Measurements from ENCODE around the gene COX5A.

COX5A gene

DNA sequence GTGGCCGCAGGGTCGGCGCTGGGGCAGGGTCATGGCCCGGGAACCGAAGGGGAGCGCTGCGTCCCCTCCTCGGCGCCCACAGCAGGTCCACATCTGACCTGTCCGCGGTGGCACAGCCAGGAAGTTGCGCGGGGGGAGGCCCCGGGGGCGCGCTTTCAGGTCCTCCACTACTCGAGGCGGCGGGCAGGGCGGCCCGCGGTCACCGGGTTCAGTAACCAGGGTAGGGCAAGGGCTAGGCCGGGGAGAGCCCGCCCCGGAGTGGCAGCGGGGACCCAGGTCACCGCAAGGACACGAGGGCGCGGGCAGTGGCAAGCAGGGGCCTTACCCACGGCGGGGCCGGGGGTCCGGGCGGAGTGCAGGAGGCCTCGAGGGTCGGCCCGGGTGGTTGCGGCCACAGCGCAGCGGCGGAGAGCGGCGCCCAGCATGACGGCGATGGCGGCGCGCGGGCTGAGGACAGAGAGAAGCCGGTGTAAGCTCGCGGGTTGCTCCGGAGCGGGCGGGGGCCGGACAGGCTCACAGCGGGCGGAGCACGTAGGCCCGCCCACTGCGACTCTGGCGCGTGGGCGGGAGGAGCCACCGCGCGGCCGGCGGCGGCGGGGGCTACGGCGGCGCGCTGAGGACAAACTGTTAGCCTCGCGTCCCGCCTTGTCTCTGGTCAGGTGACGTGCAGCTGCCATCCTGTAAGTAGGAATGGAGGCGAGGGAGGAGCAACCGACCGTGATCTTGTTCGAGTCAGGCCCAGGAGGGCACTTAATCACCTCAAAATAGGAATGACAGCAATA is at the start of gene COX5A:
TSS of gene COX5A (minus strand) at position 484 of the 782 bp plus-strand sequence. CDS start at position 425, 59 bp downstream.
- DNase-seq = peak; percentile 98

DNA sequence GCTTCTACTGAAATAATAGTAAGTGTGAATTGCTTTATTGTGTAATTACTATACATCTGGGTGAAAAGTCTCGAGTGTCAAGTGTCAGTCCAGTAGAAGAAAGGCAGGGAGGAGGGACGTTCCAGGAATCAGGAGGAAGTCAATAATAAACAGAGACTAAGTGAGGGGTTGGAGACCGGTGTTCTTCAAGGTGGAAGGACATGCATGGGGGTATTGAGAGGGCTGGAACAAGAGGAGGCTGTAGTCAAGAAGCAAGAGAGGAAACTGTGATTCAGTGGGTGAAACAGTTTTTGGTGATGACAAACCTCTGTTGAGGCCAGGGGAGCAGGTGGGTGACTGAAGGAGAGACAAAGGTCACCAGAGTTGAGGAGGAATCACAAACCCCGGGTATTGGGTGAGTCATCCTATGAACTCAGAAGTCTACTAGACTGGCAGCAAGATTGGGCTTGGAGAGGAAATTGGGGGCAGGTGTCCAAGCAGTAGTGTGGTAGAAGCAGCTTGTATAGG is 45.9 kb upstream of the COX5A start:
- no peak for DNase-seq

DNA sequence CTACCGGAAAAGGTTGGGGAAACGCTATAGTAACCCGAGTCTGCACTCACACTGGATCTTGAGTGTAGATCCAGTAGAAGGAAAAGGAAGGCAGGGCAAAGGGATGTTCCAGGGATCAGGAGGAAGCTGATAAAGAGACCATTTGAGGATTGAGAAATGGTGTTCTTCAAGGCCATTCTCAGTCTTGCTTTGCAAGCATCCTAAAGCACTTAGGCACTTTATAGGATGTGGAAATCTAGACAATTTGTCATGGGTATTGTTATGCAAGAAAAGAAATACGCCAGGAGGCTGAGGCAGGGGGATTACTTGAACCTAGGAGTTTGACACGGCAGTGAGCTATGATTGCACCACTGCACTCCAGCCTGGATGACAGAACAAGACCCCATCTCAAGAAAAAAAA is 44.3 kb upstream of the COX5A start:
- DNase-seq = no peak

DNA sequence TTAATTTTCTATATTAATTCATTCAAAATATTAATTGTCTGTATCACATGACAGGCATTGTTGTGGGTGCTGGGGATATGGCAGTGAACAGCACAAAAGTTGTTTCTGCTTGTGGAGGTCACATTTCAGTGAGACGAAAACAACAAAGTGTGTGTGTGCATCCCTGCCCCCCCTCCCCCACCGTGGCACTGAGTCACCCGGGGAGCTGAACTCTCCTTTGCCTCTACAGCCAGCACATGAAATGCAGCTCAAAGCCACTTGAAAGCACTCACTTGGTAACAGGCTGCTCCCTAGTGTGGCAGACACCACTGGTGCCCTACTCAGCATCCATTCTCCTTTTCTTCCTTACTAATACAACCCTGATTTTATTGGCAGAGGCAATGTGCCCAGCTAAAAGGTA is 40.6 kb upstream of the COX5A start:
- DNase-seq = no peak

DNA sequence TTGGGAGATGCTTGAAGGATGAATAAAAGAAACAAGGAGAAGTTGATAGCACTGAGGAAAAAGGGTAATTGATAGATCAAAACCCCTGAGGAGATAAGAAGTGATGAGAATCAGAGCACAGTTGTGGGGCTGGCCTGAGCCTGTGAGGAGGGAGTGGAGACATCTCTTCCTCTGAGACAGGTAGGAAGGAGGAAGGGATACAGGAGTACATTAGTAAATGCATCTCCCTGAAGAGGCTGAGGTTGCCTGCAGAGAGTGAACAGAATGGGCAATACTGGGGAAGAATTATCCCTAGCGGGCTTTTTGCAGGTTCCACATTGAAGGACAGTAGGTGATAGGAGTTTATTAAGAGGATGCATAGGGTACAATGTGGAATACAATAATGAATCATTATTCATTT is 40.2 kb upstream of the COX5A start:
- DNase-seq = no peak

DNA sequence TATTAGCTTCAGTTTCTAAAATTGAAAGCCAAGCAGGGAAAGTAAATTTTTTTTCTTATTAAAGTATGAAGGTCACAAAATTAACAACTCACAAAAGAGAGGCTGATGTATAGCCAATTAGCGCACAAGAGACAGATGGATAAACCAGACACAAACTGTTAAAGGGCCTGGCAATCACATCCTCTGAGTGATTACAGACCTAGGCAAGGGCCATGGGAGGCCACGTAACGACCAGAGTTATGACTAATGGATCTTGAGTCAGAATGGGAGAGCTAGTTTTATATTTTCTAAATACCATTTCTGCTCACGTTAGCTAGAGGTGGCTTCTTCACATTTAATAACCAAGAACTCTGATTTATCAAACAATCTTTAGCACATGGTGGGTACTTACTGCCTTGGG is 39.7 kb upstream of the COX5A start:
- DNase-seq = no peak

DNA sequence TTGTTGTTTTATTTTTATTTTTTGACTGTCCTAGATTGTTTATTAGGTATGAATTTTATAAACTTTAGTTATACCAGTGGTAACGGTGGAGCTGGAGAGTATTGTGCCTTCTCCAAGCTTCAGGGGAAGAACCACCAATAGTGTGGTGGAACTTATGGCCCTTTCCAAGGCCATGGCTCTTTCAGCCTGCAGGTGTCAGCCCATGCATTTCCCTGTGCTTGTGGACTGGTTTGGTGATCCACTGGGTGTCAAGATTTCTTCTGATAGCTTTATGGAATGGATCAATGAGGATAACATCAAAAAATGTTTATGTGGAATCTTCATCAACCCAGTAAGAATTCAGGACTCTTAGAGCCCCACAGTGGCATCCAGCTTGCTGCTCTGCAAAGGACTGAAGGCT is 38.3 kb upstream of the COX5A start:
- DNase-seq = no peak

DNA sequence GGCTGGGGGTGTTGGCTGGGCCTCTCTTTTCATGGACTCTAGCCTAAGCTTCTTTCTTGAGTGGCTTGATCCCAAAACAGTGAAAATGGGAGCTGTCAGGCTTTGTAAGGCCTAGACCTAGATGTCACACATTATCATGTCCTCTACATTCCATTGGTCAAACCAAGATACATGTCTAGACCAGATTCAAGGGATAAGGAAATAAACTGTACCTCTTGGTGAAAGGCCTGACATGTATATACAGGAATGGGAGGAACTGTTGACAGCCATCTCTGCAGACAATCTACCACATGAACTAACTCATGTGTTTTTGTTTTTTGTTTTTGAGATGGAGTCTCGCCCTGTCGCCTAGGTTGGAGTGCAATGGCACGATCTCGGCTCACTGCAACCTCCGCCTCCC is 29.8 kb upstream of the COX5A start:
- no peak for DNase-seq

DNA sequence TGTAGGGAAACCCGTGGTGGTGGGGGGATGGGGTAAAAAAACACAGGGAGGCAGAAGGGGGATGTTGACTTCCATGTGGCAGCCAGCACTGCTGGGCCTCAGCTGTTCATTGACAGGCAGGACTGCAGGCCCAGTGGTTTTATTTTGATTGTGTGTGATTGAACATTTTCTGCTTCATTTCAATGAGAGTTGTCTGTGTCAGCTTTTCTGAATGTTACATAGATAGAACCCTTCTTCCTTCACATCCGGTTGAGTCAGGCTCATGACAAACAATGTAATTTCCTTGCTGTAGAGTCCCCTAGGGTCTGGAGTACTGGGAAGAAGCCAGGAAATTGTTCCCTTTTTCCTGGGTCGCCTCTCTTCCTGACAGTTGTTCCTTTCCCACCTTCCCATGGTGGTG is 26.9 kb upstream of the COX5A start:
- DNase-seq = no peak

DNA sequence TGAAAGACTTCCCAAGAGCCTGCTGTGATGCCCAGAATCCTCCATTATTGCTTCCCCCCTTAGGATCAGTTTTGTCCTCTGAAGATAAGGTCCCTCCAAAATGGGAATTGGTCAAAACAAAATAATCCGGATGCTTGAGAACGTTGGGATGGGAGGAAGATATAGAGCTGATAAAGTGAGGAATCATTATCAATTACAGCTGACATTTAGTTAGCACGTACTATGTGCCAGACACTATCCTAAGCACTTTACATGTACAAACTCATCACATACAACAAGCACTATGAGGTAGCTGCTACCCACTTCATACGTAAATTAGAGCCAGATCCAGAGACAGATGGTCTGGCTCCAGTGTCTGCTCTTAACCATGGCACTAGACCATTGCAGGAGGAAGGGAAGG is 25.3 kb upstream of the COX5A start:
- no peak for DNase-seq

DNA sequence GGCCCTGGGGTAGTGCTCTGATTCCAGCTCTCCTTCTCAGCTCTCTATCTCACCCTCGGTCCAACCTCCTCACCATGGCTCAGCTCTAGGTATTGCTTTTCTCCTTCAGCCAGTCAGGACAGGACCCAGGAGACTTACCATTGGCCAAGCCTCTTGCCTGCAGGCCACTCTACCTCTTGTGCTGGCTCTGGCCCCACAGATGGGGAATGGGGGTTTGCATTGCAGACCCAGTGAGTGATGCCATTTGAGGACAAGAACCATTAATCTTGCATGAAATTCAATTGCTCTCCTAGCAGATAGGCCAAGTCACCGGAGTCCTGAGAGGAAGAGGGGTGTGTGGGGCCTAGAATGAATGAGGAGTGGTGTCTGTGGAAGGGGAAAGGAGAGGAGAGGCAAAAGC is 24.8 kb upstream of the COX5A start:
- no peak for DNase-seq

DNA sequence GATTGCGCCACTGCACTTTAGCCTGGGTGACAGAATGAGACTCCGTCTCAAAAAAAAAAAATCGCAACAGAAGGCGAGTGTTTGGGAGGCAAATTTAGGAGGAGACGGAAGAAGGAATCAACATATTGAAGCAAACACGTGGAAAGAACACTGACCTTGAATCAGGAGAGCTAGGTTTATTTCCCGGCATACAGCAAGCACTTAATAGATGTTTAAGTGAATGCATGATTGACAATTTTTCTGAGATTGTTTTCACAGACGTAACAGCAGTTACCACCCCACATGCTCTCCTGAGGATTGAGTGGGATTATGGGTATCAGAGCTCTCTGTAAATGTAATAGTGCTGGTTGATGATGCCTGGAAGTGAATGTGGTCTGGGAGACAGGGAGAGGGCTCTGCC is 24.3 kb upstream of the COX5A start:
- DNase-seq = no peak

DNA sequence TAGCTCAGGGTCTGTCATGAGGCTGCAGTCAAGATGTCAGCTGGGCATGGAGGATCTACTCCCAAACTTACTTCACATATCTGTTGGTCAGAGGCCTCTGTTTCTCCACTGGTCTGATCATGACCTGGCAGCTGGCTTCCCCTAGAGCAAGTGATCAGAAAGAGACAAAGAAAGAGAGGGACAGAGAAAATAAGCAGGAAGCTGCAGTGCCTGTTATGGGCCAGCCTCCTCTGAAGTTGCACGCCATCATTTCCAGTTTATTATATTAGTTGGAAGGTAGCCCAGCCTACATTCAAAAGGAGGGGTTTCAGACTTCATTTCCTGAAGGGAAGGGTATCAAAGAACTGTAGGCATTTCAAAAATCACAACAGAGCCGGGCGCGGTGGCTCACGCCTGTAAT is 23.7 kb upstream of the COX5A start:
- DNase-seq = no peak

DNA sequence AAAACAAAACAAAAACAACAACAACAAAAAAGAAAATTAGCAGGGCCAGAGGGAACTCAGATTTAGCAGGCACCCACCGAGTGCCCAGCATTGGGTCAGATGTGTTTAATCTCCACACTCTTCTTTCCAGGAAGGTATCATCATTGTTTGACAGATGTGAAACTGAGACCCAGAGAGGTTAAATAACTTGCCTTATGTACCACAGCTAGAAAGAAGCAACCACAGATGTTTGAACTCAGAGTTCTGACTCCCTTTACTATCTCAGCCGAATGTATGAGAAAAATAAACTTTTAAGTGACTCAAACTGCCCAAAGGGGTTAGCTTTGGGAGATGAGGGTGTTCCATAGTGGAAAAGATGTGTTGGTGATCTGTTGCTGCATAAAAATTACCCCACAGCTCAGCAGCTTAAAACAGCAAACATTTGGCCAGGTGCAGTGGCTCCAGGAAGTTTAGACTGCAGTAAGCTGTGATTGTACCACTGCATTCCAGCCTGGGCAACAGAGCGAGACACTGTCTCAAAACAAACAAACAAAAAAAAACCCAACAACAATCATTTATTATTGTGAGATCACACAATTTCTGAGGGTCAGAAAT is 23.2 kb upstream of the COX5A start:
- DNase-seq = no peak

DNA sequence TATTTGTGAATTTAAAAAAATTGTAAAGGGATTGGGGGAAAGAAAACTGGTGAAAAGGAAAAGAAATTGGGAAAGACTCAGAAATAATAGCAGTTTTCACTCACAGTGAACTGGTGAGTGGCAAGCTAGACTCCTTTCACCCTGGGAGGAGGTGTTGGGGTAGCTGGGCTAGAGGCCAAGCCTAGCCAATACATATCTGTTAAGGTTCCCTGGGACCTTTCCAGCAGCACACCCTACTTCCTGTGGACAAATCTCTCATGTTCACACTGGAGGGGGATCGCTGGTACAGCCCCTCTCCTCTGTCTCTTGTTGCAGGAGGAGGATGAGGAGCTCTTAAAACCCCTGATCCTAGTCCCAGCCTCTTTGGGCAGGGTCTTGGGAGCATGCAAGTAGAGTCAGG is 22.4 kb upstream of the COX5A start:
- DNase-seq = no peak

DNA sequence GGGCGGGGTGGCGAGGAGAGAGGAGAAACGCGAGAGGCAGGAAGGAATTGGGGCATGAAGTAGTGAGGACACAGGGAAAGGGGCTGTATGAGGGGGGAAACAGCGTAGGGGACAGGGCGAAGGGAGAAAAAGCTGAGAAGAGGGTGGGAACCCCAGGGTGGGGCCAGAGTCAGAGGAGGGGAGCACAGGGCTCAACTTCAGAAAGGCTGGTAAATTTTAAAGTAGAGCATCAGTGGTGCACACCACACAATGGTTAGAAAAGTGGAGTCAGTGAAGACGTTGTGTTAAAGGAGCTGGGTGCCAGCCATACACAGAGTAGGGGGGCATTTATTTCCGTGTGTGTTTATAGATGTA is 21.7 kb upstream of the COX5A start:
- no peak for DNase-seq

DNA sequence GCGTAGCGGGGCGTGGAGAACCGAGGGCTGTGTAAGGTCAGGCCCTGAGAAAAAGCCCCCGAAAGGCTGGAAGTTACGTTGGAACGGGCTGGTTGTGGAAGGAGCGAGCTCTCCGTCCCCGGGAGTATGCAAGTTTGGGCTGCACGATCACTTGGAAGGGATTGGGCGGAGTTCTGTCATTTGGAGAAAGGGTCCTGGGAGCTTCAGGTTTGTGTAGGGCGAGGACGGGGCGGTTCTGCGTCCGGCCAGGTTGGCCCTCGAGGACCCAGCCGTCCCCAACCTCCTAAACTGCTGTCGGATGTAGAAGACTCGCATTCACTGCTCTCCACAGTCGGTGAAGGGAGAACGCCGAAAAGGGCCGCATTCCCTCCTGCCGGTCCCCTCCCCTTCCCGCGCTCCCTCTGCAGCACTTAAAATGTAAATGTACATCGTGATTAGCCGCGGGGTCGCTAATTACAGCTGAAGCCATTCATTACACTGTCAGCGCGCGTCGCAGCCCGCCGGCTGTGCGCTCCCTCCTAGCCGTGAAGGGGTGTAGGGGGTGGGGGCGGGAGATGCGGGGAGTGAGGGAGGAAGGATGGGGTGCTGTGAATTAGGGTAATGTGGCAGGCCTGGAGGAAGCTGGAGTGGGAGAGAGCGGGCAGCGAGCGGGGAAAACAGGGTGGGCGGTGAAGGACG is 21.2 kb upstream of the COX5A start:
- DNase-seq = no peak

DNA sequence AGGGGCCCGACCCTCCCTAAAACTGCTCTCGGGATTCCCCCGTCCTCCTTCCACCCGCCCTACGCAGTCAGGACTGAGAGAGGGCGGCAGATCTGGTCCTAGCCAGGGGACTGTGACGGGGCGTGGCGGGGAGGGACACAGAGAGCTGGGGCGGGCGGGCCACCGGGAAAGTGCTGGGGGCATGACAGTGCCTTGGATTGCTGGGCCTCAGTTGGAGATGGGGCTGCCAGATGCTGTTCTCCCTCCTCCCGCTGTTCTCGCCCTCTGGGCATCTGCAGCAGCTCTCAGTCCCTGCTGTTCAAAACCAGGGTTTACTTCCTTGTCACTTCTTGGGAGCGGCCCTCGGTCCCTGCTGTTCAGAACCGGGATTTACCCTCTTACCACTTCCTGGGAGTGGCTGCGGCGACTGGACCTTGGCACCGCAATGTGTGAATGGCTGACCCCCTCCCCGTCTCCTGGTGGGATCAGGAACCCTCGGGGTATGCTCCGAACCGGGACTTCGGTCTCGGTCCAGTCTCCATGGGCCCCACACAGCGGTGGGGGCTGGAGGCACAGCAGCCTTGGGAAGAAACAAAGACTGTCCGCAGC is 20.5 kb upstream of the COX5A start:
- DNase-seq = peak; percentile 40

DNA sequence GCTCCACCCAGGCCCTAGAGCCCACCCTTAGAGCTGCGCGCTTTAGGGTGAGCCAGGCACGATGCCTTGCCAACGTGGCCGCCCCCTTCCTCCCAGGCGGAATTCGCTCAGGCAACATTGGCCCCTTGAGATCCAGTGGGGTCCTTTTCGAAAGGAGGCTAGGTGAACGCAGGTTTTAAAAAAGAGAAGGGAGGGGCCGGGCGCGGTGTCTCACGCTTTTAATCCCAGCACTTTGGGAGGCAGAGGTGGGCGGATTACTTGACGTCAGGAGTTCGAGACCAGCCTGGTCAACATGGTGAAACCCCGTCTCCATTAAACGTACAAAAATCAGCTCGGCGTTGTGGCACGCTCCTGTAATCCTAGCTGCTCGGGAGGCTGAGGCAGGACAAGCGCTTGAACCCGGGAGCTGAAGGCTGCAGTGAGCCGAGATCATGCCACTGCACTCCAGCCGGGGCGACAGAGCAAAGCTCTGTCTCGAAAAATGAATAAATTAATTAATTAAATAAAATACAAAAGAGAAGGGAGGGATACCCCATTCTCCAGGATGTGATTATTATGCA is 19.7 kb upstream of the COX5A start:
- DNase-seq = no peak

DNA sequence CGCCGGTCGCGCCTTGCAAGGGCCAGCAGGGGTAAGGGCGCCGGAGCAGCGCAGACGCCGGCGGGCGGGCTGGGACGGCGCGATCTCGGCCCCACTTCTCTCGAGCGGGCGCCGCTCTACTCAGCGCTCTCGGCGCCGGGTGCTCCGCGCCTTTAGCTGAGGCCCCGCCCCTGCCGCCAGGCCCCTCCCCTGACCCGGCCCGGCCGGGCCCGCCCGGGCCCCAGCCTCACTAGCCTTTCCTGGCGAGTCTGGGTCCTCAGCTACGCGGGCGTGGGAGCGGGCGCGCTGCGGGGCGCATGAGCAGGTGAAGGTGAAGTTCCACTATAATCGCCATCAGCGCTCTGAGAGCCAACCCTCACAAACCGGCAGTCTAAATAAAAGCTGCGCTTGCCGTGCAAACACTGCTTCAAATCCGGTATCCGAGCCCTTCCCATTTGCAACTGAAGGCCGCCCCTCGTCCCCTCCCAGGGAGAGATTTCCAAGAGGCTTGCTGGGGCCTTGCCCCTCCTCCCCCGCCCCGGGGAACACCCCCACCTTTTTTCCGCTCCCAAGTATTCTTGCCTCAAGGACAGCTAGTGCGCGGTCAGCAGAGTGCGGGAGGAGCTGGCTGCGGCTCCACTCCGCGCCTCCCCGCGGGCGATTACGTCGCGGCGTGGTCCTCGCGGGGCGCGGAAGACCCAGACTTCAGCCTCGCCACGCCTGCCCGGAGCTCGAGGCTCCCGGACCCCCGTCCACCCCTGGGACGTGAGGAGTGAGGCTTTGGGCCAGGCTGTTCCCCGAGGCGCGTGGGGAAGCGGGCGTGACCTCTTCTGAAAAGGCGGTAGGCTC is 19.0 kb upstream of the COX5A start, which contains the start of gene RPP25:
TSS of gene RPP25 (minus strand) at position 125 of the 828 bp plus-strand sequence. CDS start 189 bp downstream, outside the sequence.
- peak; percentile 73 for DNase-seq

DNA sequence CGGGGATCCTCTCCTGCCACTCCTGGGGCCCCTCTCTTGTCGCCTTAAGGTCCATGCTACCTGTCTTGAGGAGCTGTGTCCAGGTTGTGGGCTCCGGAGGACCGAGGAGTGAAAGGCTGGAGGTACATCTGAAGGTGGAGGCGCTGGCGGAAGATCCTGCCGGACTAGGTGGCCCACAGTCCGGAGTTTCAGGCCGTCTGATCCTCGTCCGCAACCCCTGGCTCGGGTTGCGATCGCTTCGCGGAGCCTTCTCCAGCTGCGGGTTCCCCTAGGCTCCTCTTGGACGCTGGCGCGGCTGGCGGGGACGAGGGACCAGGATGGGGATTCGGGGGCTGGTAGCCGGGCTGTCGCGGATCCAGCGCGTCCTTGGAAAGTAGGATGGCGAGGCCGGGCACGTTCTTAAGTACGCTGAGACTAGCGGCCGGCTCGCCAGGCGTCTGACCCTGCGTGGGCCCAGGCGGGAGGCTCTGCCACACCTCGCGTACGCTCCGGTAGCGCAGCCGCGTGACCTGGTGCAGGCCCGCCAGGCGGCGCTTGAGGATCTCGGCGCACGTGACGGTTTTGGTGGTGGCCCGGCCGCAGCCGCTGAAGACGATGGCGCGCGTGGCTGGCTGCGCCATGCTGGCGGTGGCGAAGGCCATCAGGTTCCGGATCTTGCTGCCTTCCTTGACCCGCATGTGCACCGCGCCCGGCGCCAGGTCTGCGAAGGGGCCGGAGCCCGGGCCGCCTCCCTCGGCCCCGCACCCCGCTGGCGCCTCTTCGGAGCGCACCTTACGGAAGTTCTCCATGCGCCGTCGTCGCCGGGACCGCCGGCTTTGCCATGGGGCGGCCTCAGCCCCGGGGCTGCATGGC is 18.1 kb upstream of the COX5A start:
- DNase-seq = peak; percentile 74

Measured in right hindlimb (tissue), 1 donor.